ENCODE measurements around the gene SERPINB7.

SERPINB7 gene

DNA sequence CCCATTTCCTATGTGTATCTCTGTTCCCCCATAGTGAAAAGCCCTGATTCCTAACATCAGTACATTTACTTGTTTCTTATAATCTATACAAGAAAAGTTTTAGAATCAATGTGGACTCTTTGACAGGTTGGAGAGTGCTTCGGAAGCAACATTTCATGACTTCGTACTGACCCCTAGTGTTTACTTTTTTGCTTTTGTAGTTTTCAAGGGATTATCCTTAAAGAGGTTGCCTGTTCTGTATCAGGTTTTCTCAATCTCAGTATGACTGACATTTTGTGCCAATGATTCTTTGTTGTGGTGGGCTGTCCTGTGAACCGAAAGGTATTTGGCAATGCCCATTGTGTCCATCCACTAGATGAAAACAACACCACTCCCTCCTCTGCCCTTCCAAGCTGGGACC is 69.0 kb downstream of the SERPINB7 start:
- DNase-seq (ENCODE audit: low read depth in 2 of 2) = no peak

DNA sequence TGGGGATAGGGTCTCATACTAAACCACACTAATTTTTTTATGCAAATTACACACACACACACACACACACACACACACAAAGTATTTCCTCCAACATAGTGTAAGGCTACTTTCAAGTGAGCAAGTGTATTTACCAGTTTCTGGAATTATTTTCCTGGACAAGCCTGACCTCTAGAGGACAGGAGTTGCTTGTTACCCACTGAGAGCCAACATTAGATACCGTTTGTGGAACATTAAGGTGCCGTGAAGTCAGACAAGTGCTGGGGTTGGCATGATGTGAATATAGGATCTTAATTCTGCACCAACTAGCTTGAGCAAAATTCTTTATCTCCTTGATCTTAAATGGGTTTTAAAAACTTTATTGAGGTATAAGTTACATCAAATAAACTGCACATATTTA is 72.9 kb downstream of the SERPINB7 start:
- no peak for DNase-seq (ENCODE audit: low read depth in 2 of 2)

GRCh38 chr18:63850020-63850419 is 74.8 kb downstream of the SERPINB7 start:
- no peak for DNase-seq (ENCODE audit: low read depth in 2 of 2)

DNA sequence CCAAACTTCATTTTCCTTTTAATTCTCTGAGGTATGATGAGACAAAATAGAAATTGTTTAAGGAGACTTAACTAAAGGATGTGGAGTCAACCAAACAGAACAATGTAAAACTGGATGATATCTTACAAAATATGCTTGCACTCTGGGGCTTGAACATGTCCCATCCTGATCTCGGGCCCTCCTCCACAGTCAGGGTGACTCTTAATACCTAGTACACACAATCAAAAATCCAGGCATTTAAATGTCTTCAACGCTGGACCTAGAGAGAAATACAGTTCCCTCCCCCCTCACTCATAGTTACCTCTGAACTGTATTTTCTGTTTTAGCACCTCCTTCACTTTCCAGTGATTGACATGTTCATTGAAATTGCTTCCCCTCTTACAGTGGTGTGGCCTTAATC is 75.4 kb downstream of the SERPINB7 start:
- DNase-seq (ENCODE audit: low read depth in 2 of 2) = no peak

Data from stimulated activated CD4-positive, alpha-beta T cell treated with anti-CD3 and anti-CD28 coated beads, Interleukin-1b, Interleukin-23, amount 100 ng/mL, for 1 hour (primary cell).